Keratinocyte (primary cell): Measurements from ENCODE around the gene U2SURP. TPM values are rescaled to one million over a fixed set of nuclear protein-coding genes. Genes with fewer than 3 reads are reported as not detected.

Experiments used
- DNase-seq: peaks from one replicate; pipeline ENCODE4 v3.0.0-alpha.2; 2011; ENCODE audit warnings: low read depth, missing footprints, low spot score
- FAIRE-seq: peaks from 2 replicates; lab custom pipeline; 2011; peaks lifted over from hg19 to GRCh38; lab: Jason Lieb, UNC
- H2AFZ ChIP-seq: 2 replicates; pipeline ENCODE4 v1.6.0; 2012; ENCODE audit warnings: low read length, control low read depth, inconsistent platforms; ENCODE audit not compliant: control insufficient read depth
- H3K27ac ChIP-seq: 2 replicates; pipeline ENCODE4 v1.5.1; 2011; ENCODE audit warnings: low read length; ENCODE audit not compliant: control insufficient read depth, insufficient read depth
- H3K27me3 ChIP-seq: 3 replicates; pipeline ENCODE4 v1.6.0; 2011; ENCODE audit warnings: low read length; ENCODE audit not compliant: control insufficient read depth, insufficient read depth; ENCODE audit errors: extremely low read depth
- H3K36me3 ChIP-seq, 2 experiments: 2 replicates in 1 of 2; 3 replicates in 1 of 2; pipeline ENCODE4 v1.5.1; 2011; ENCODE audit warnings: low read length in 2 of 2, mild to moderate bottlenecking in 1 of 2; ENCODE audit not compliant: control insufficient read depth in 2 of 2, insufficient read depth in 2 of 2; ENCODE audit errors: extremely low read depth in 1 of 2
- H3K4me1 ChIP-seq: 3 replicates; pipeline ENCODE4 v1.5.1; 2011; ENCODE audit warnings: low read length; ENCODE audit not compliant: control insufficient read depth, insufficient read depth; ENCODE audit errors: extremely low read depth
- H3K4me2 ChIP-seq: 3 replicates; pipeline ENCODE4 v1.6.0; 2011; ENCODE audit warnings: low read depth, low read length; ENCODE audit not compliant: control insufficient read depth, insufficient read depth; ENCODE audit errors: extremely low read depth
- H3K4me3 ChIP-seq, 3 experiments: fragments of 200-600 bp in 1 of 3; sonication (generic) in 1 of 3; 2 replicates in 2 of 3; 3 replicates in 1 of 3; pipeline ENCODE4 v1.5.1; 2011 to 2016; ENCODE audit warnings: low read length in 3 of 3, mild to moderate bottlenecking in 3 of 3, control low read depth in 2 of 3, inconsistent platforms in 1 of 3, low read depth in 1 of 3, mixed read lengths in 1 of 3, mixed run types in 1 of 3, moderate library complexity in 1 of 3; ENCODE audit not compliant: control insufficient read depth in 2 of 3, insufficient read depth in 2 of 3; ENCODE audit errors: extremely low read depth in 1 of 3
- H3K79me2 ChIP-seq: 2 replicates; pipeline ENCODE4 v1.6.0; 2012; ENCODE audit warnings: low read length; ENCODE audit not compliant: control insufficient read depth, insufficient read depth
- H3K9ac ChIP-seq: 3 replicates; pipeline ENCODE4 v1.6.0; 2011; ENCODE audit warnings: low read length; ENCODE audit not compliant: control insufficient read depth, insufficient read depth; ENCODE audit errors: extremely low read depth
- H3K9me1 ChIP-seq: 3 replicates; pipeline ENCODE4 v1.6.0; 2011; ENCODE audit warnings: low read length; ENCODE audit not compliant: control insufficient read depth, insufficient read depth; ENCODE audit errors: extremely low read depth
- H3K9me3 ChIP-seq: 2 replicates; pipeline ENCODE4 v1.5.1; 2012; ENCODE audit warnings: low read depth, low read length; ENCODE audit not compliant: control insufficient read depth
- H4K20me1 ChIP-seq: 3 replicates; pipeline ENCODE4 v1.6.0; 2011; ENCODE audit warnings: low read length; ENCODE audit not compliant: control insufficient read depth, insufficient read depth; ENCODE audit errors: extremely low read depth
- CTCF ChIP-seq, 3 experiments: IDR thresholded peaks in 1 of 3; conservative IDR thresholded peaks in 1 of 3; optimal IDR thresholded peaks in 1 of 3; 2 replicates in 2 of 3; 3 replicates in 1 of 3; pipeline versions ENCODE3 to v1.5.1; 2011; ENCODE audit warnings: low read length in 3 of 3, mild to moderate bottlenecking in 3 of 3, moderate library complexity in 2 of 3, control low read depth in 1 of 3, inconsistent platforms in 1 of 3; ENCODE audit not compliant: insufficient read depth in 2 of 3; ENCODE audit errors: extremely low read depth in 1 of 3
- EZH2 ChIP-seq: IDR thresholded peaks from one replicate; pipeline ENCODE4 v1.6.1; 2012; ENCODE audit warnings: inconsistent platforms, mild to moderate bottlenecking, low read length, moderate library complexity
- dilution Hi-C: fragments of 300-500 bp; cut with MboI; formaldehyde crosslinking; loops from one replicate; pipeline ENCODE4 v1.7.0; 2020; ENCODE audit warnings: low sequenced_read_pairs; ENCODE audit not compliant: extremely low pct_ligation_motif_present
- polyA plus RNA-seq, 5 experiments: library from polyadenylated mRNA; depleted of rRNA in 3 of 5; stranded (reverse) in 3 of 5; stranded (forward) in 1 of 5; unstranded in 1 of 5; fragments of >200 nt; gene quantifications; 1 replicate in 1 of 5; 2 replicates in 3 of 5; 3 replicates in 1 of 5; pipeline versions ENCODE4 v1.2.1 to v1.2.3, GENCODE V29; 2011 to 2012; ENCODE audit warnings: missing spikeins in 2 of 5, low read depth in 1 of 5, low replicate concordance in 1 of 5

The U2SURP gene
- polyA plus RNA-seq, 1 donor (not counting 4 experiments of a cell fraction or from before 2014, with no cell fraction given) = 75.9 TPM

GRCh38 chr3:143035466-143036211 is 34.3 kb downstream of the U2SURP start:
- FAIRE-seq = no peak
- dilution Hi-C loops = no loop called here

GRCh38 chr3:143036557-143036956 is 35.2 kb downstream of the U2SURP start:
- H3K9me3 ChIP-seq = no peaks in the 10 kb centered on the region
- H3K9me1 ChIP-seq = no peaks in the 10 kb centered on the region
- H3K27ac ChIP-seq = no peak overlapping the region
- H3K36me3 ChIP-seq = peaks cover 0 to 17% of the 10 kb centered on the region in 2 experiments
- no peak overlapping the region for H3K9ac ChIP-seq
- H3K79me2 ChIP-seq = no peaks in the 10 kb centered on the region
- dilution Hi-C loops = no loop called here
- no peak for DNase-seq
- no peaks in the 10 kb centered on the region for H3K27me3 ChIP-seq
- TF ChIP-seq CTCF (optimal IDR thresholded peaks at IDR 0.05 in 1 of 3, IDR thresholded peaks at IDR 0.05 in 1 of 3, conservative IDR thresholded peaks at IDR 0.05 in 1 of 3; ENCODE audit: extremely low read depth in 1 of 3, insufficient read depth in 2 of 3, low read length in 3 of 3) (no peak), EZH2 (no peak)
- FAIRE-seq = no peak
- H3K4me3 ChIP-seq = no peak overlapping the region
- no peak overlapping the region for H3K4me2 ChIP-seq
- no peaks in the 10 kb centered on the region for H4K20me1 ChIP-seq
- H3K4me1 ChIP-seq = no peaks in the 10 kb centered on the region
- no peak overlapping the region for H2AFZ ChIP-seq

More at GRCh38 chr3:143035466-143036211, 34.3 kb downstream of the U2SURP start:
- H2AFZ ChIP-seq = no peak overlapping the region
- H4K20me1 ChIP-seq = no peaks in the 10 kb centered on the region
- no peak overlapping the region for H3K4me2 ChIP-seq
- no peak overlapping the region for H3K4me3 ChIP-seq
- H3K27ac ChIP-seq = no peak overlapping the region
- H3K27me3 ChIP-seq = no peaks in the 10 kb centered on the region
- H3K9me1 ChIP-seq = no peaks in the 10 kb centered on the region
- H3K36me3 ChIP-seq = peaks cover 0 to 17% of the 10 kb centered on the region in 2 experiments
- no peak for DNase-seq
- no peaks in the 10 kb centered on the region for H3K4me1 ChIP-seq
- no peaks in the 10 kb centered on the region for H3K9me3 ChIP-seq
- no peaks in the 10 kb centered on the region for H3K79me2 ChIP-seq
- TF ChIP-seq CTCF (optimal IDR thresholded peaks at IDR 0.05 in 1 of 3, IDR thresholded peaks at IDR 0.05 in 1 of 3, conservative IDR thresholded peaks at IDR 0.05 in 1 of 3; ENCODE audit: extremely low read depth in 1 of 3, insufficient read depth in 2 of 3, low read length in 3 of 3) = no peak
- no peak for TF ChIP-seq EZH2
- H3K9ac ChIP-seq = no peak overlapping the region
